Ascending aorta (tissue), 2 donors: ENCODE data around the gene ATF1. TPM values are rescaled to one million over a fixed set of nuclear protein-coding genes. Genes with fewer than 3 reads are reported as not detected.

ENCODE experiments used
- DNase-seq, 2 donors: peaks; one replicate each; pipeline ENCODE4 v3.0.0-alpha.2; 2019; ENCODE audit warnings: low spot score in 2 of 2
- H3K27ac ChIP-seq, 2 donors: fragments of 200-600 bp; sonication (generic); one replicate each; pipeline ENCODE4 v1.5.1; 2016 to 2017; ENCODE audit warnings: mild to moderate bottlenecking in 1 of 2
- H3K27me3 ChIP-seq: fragments of 200-600 bp; sonication (generic); one replicate; pipeline ENCODE4 v1.5.1; 2017
- H3K36me3 ChIP-seq, 2 donors: fragments of 200-600 bp; sonication (generic); one replicate each; pipeline ENCODE4 v1.5.1; 2016
- H3K4me1 ChIP-seq, 2 donors: fragments of 200-600 bp; sonication (generic); one replicate each; pipeline ENCODE4 v1.5.1; 2016 to 2017; ENCODE audit warnings: mild to moderate bottlenecking in 1 of 2
- H3K4me3 ChIP-seq, 2 donors: fragments of 200-600 bp; sonication (generic); one replicate each; pipeline ENCODE4 v1.5.1; 2016 to 2017; ENCODE audit warnings: mild to moderate bottlenecking in 1 of 2
- H3K9me3 ChIP-seq, 2 donors: fragments of 200-600 bp; sonication (generic); one replicate each; pipeline ENCODE4 v1.5.1; 2016
- intact Hi-C: fragments of 100-400 bp; cut with DNase I; formaldehyde crosslinking; loops from one replicate; pipeline ENCODE4 v1.15.1; 2023
- total RNA-seq: library from RNA; depleted of rRNA; stranded (reverse); fragments of >200 nt; gene quantifications from one replicate; pipeline ENCODE4 v1.1.0, GENCODE V29; 2016
- TF ChIP-seq, protein P1 (sequence below), 3 experiments: fragments of 200-600 bp in 2 of 3; fragments of 450-650 bp in 1 of 3; sonication (generic) in 2 of 3; IDR thresholded peaks; one replicate each; pipeline ENCODE4 v1.5.1; 2016 to 2019; ENCODE audit warnings: antibody characterized with exemption in 3 of 3, mild to moderate bottlenecking in 1 of 3, moderate library complexity in 1 of 3

ATF1 gene
- total RNA-seq, 1 donor from 2014 or later: 6.8 TPM

DNA sequence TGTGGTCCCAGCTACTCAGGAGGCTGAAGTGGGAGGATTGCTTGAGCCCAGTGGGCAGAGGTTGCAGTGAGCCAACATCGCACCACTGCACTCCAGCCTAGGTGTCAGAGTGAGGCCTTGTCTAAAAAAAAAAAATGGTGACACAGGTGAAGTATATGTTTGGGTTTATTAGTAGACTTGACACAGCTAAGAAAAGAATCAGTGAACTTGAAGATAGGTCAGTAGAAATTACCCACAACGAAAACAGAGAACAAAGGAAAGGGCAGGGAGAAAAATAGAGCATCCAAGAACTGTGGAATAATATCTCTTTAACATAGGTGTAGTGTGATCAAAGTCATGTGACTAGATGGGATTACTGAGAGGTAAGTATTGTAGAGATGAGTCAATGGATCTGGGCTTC is 23.7 kb downstream of the ATF1 start:
- TF ChIP-seq, protein P1, sequence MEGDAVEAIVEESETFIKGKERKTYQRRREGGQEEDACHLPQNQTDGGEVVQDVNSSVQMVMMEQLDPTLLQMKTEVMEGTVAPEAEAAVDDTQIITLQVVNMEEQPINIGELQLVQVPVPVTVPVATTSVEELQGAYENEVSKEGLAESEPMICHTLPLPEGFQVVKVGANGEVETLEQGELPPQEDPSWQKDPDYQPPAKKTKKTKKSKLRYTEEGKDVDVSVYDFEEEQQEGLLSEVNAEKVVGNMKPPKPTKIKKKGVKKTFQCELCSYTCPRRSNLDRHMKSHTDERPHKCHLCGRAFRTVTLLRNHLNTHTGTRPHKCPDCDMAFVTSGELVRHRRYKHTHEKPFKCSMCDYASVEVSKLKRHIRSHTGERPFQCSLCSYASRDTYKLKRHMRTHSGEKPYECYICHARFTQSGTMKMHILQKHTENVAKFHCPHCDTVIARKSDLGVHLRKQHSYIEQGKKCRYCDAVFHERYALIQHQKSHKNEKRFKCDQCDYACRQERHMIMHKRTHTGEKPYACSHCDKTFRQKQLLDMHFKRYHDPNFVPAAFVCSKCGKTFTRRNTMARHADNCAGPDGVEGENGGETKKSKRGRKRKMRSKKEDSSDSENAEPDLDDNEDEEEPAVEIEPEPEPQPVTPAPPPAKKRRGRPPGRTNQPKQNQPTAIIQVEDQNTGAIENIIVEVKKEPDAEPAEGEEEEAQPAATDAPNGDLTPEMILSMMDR (IDR thresholded peaks at IDR 0.05): no peak
- no peak overlapping the region for H3K4me3 ChIP-seq
- H3K36me3 ChIP-seq: peaks cover 5 to 12% of the 10 kb centered on the region in 2 donors
- intact Hi-C loops: no loop called here
- H3K4me1 ChIP-seq: peaks cover 2 to 3% of the 10 kb centered on the region in 2 donors
- no peak overlapping the region for H3K27ac ChIP-seq
- no peaks in the 10 kb centered on the region for H3K9me3 ChIP-seq
- H3K27me3 ChIP-seq: no peaks in the 10 kb centered on the region
- no peak for DNase-seq

DNA sequence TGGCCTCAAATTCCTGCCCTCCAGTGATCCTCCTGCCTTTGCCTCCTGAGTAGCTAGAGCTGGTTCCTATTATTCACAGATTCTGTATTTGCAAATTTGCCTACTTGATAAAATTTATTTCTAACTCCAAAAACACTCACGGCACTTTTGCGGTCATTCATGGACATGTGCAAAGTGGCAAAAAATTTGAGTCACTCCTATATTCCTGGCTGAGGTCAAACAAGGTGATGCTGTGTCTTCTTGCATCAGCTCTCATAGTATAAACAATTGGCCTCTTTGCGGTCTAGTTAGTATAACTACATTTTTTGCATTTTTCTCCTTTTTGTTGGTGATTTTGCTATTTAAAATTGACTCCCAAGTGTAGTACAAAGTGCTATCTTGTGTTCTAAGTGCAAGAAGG is 24.7 kb downstream of the ATF1 start:
- no peaks in the 10 kb centered on the region for H3K27me3 ChIP-seq
- TF ChIP-seq, protein P1 (IDR thresholded peaks at IDR 0.05): no peak
- DNase-seq: no peak
- H3K36me3 ChIP-seq: peaks cover 2 to 8% of the 10 kb centered on the region in 2 donors
- intact Hi-C loops: no loop called here
- H3K4me1 ChIP-seq: peaks cover 2 to 3% of the 10 kb centered on the region in 2 donors
- H3K9me3 ChIP-seq: no peaks in the 10 kb centered on the region
- H3K4me3 ChIP-seq: no peak overlapping the region
- no peak overlapping the region for H3K27ac ChIP-seq

DNA sequence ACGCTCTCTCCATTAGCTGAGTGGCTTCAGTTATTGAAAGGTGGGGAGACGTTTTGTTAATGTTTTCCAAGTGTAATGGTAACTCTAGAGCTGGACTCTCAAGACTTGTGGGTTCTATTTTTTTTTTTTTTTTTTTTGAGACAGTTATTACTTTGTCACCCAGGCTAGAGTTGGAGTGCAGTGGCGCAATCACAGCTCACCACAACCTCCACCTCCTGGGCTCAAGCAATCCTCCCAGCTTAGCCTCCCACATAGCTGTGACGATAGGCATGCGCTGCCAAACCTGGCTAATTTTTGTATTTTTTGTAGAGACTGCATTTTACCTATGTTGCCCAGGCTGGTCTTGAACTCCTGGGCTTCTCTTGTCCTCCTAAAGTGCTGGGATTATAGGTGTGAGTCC is 26.2 kb downstream of the ATF1 start:
- peaks cover 2 to 3% of the 10 kb centered on the region in 2 donors for H3K36me3 ChIP-seq
- no peak for DNase-seq
- no peak overlapping the region for H3K27ac ChIP-seq
- H3K9me3 ChIP-seq: no peaks in the 10 kb centered on the region
- H3K4me1 ChIP-seq: peaks cover 2 to 3% of the 10 kb centered on the region in 2 donors
- intact Hi-C loops: no loop called here
- no peak overlapping the region for H3K4me3 ChIP-seq
- TF ChIP-seq, protein P1 (IDR thresholded peaks at IDR 0.05): no peak
- H3K27me3 ChIP-seq: no peaks in the 10 kb centered on the region

DNA sequence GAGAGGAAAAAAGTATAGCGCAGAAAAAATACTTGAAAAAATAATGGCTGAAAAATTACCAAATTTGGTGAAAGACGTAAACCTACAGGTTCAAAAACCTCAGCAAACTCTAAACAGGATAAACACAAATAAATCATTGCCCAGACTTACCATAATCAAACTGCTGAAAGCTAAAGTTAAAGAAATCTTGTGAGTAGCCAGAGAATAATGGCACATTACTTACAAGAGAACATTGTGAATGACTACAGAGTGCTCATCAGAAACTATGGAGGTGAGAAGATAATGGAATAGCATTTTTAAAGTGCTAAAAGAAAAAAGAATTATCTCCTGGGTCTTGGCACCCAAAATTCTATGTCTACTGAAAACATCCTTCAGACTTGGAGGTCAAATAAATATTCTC is 36.0 kb downstream of the ATF1 start:
- no peaks in the 10 kb centered on the region for H3K4me1 ChIP-seq
- no peaks in the 10 kb centered on the region for H3K27me3 ChIP-seq
- H3K9me3 ChIP-seq: peaks cover 0 to 7% of the 10 kb centered on the region in 2 donors
- intact Hi-C loops: no loop called here
- peaks cover 35 to 53% of the 10 kb centered on the region in 2 donors for H3K36me3 ChIP-seq
- H3K27ac ChIP-seq: no peak overlapping the region
- no peak overlapping the region for H3K4me3 ChIP-seq
- DNase-seq: no peak
- TF ChIP-seq, protein P1 (IDR thresholded peaks at IDR 0.05): no peak

DNA sequence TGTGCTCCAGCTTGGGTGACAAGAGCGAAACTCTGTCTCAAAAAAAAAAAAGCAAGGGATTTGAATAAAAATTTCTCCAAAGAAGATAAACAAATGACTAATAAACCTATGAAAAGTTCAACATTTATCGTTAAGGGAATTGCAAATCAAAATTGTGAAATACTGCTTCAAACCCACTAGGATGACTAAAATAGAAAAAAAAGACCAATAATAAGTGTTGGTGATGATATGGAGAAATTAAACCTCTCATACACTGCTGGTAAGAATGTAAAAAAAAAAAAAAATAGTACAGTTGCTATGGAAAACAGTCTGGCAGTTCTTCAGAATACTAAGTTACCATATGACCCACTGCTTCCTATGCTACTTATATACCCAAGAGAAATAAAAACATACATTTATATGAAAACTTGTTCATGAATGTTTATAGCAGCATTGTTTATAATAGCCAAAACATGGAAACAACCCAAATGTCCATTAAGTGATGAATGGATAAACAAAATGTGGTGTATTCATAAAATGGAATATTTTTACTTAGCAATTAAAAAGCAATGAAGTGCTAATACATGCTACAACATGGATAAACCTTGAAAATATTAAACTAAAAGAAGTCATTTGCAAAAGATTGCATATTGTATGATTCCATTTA is 39.5 kb downstream of the ATF1 start:
- Histone ChIP-seq H3K4me3 (no peak overlapping the region), H3K36me3 (peaks cover 20 to 26% of the 10 kb centered on the region in 2 donors), H3K27me3 (no peaks in the 10 kb centered on the region), H3K9me3 (peaks cover 0 to 7% of the 10 kb centered on the region in 2 donors), H3K4me1 (no peaks in the 10 kb centered on the region), H3K27ac (no peak overlapping the region)
- intact Hi-C loops: no loop called here
- no peak for DNase-seq
- TF ChIP-seq, protein P1 (IDR thresholded peaks at IDR 0.05): no peak
